Adrenal gland (tissue), 19 donors: ENCODE results near the gene CCDC3. TPM values are rescaled to one million over a fixed set of nuclear protein-coding genes. Genes with fewer than 3 reads are reported as not detected.

Experiments
- DNase-seq, 7 donors: peaks; one replicate each; pipeline ENCODE4 v3.0.0-alpha.2; 2019 to 2020
- H3K27ac ChIP-seq, 5 donors: fragments of 200-600 bp; sonication (generic) in 4 of 5; 1 replicate in 3 of 5; 2 replicates in 2 of 5; pipeline versions ENCODE4 v1.5.1 to v1.8.0; 2016 to 2020; ENCODE audit warnings: mild to moderate bottlenecking in 1 of 5
- H3K27me3 ChIP-seq: fragments of 200-600 bp; 2 replicates; pipeline ENCODE4 v1.8.0; 2021
- H3K36me3 ChIP-seq, 2 donors: fragments of 200-600 bp; replicated peaks in 1 of 2; 1 replicate in 1 of 2; 2 replicates in 1 of 2; pipeline versions ENCODE4 v1.5.1 to v1.8.0; 2018 to 2022
- H3K4me1 ChIP-seq, 2 donors: fragments of 200-600 bp; replicated peaks in 1 of 2; 1 replicate in 1 of 2; 2 replicates in 1 of 2; pipeline versions ENCODE4 v1.5.1 to v1.8.0; 2018 to 2021
- H3K4me3 ChIP-seq, 4 donors: fragments of 200-600 bp; sonication (generic) in 3 of 4; one replicate each; pipeline ENCODE4 v1.5.1; 2016 to 2018
- H3K9me3 ChIP-seq, 3 donors: fragments of 200-600 bp; sonication (generic) in 1 of 3; replicated peaks in 1 of 3; 1 replicate in 2 of 3; 2 replicates in 1 of 3; pipeline versions ENCODE4 v1.5.1 to v1.8.0; 2016 to 2021
- CTCF ChIP-seq, 6 experiments: fragments of 450-650 bp in 4 of 6; fragments of 200-600 bp in 2 of 6; sonication (generic) in 1 of 6; IDR thresholded peaks; 1 replicate in 5 of 6; 2 replicates in 1 of 6; pipeline versions ENCODE4 v1.5.1 to v1.8.0; 2016 to 2021; ENCODE audit warnings: antibody characterized with exemption in 6 of 6, mild to moderate bottlenecking in 2 of 6, moderate library complexity in 1 of 6
- POLR2A ChIP-seq, 2 donors: fragments of 450-650 bp; IDR thresholded peaks; one replicate each; pipeline ENCODE4 v1.6.1; 2017; ENCODE audit warnings: antibody characterized with exemption in 2 of 2, mild to moderate bottlenecking in 2 of 2, moderate library complexity in 1 of 2
- WGBS, 4 donors: extraction: QIAGEN DNeasy Blood & Tissue Kit in 2 of 4; methylation state at CpG; one replicate each; pipeline versions ENCODE4 v1.1.5 to v1.1.7; 2013 to 2017; 5-methylcytosine and 5-hydroxymethylcytosine counted together
- intact Hi-C, 2 donors: fragments of 100-400 bp; cut with DNase I; formaldehyde crosslinking; loops; one replicate each; pipeline versions ENCODE4 v1.14.1 to v1.15.0; 2022 to 2023
- long read RNA-seq, 10 donors: library from polyadenylated mRNA in 3 of 10; unstranded in 2 of 10; stranded (forward) in 1 of 10; transcript quantifications; one replicate each; pipeline ENCODE4 v2.0.0 and lab custom pipeline, GENCODE V29; 2021 to 2026
- polyA plus RNA-seq, 3 donors: library from polyadenylated mRNA; stranded (reverse); fragments of 200-250 nt in 2 of 3; fragments of 350-450 nt in 1 of 3; fragmentation: Illumina TruSeq in 1 of 3; extraction: RNeasy Lipid Tissue Mini Kit (QIAGEN cat#74804) in 1 of 3; gene quantifications; one replicate each; pipeline ENCODE4 v1.2.3, GENCODE V29; 2013 to 2014
- total RNA-seq, 9 donors: library from RNA; depleted of rRNA in 4 of 9; stranded (reverse); fragments of >200 nt in 4 of 9; fragments of 120-200 nt in 1 of 9; fragmentation: NEBNext Ultra II Directional in 1 of 9; extraction: Animal tissue kit (Norgen Biotek cat#: 25700) in 1 of 9; gene quantifications; one replicate each; pipeline versions ENCODE4 v1.1.0 to v1.2.4, GENCODE V29; 2013 to 2023
- donor health status: healthy with polysubstance abuse.
- donor health status: Bipolar disorder and iron deficiency.
- donor health status: DM: yes; HTN: yes; CAD: no.
- donor health status: DM: no; HTN: no; CAD: no.
- donor health status: DM: no; HTN: no; CAD: no.
- donor health status: DM: yes; HTN: yes; CAD: no.

CCDC3 gene
- total RNA-seq (1 to 10 TPM; 1.6 to 9.5 (median 5.0) TPM), polyA plus RNA-seq (1 to 10 TPM; 3.2 to 9.9 (median 6.9) TPM)
- long read RNA-seq, donor 1, partial matches to known transcripts, result 86 of 133 reads
- long read RNA-seq, donor 1, other reads (novel, unspliced or antisense), result 46 of 133 reads
- long read RNA-seq, donor 2, partial matches to known transcripts, result 142 of 211 reads
- long read RNA-seq, donor 2, other reads (novel, unspliced or antisense), result 69 of 211 reads
- long read RNA-seq, donor 3, partial matches to known transcripts, result 97 of 125 reads
- long read RNA-seq, donor 3, other reads (novel, unspliced or antisense), result 28 of 125 reads
- long read RNA-seq, donor 4, result 0 reads
- long read RNA-seq, donor 5, transcript CCDC3-201 (3 exons, 2,731 nt), result major isoform, 12 of 12 reads
- long read RNA-seq, donor 5, partial matches to known transcripts, result 0 of 12 reads
- long read RNA-seq, donor 5, other reads (novel, unspliced or antisense), result 0 of 12 reads
- long read RNA-seq, donor 6, partial matches to known transcripts, result 0 of 8 reads
- long read RNA-seq, donor 6, other reads (novel, unspliced or antisense), result 8 of 8 reads
- long read RNA-seq, donor 7, partial matches to known transcripts, result 0 of 1 reads
- long read RNA-seq, donor 7, other reads (novel, unspliced or antisense), result 0 of 1 reads
- long read RNA-seq, donor 8, partial matches to known transcripts, result 0 of 2 reads
- long read RNA-seq, donor 8, other reads (novel, unspliced or antisense), result 0 of 2 reads
- long read RNA-seq, donor 9, partial matches to known transcripts, result 143 of 183 reads
- long read RNA-seq, donor 9, other reads (novel, unspliced or antisense), result 40 of 183 reads
- long read RNA-seq, donor 10, result 0 reads

- DNase-seq, result no peak
- H3K27me3 ChIP-seq, result peaks cover 19% of the 10 kb centered on the region
- no peaks in the 10 kb centered on the region for H3K36me3 ChIP-seq
- intact Hi-C loops, result no loop called here
- 2 to 11% (median 7%) methylated on average over 18 to 93 of the region's 93 CpGs for WGBS, 4 donors
- H3K4me3 ChIP-seq, result peak within 1 kb of the TSS in 1 of 4 donors; percentile 44
- H3K4me1 ChIP-seq, result no peaks in the 10 kb centered on the region
- H3K27ac ChIP-seq, result no peak within 1 kb of the TSS
- TF ChIP-seq POLR2A (IDR thresholded peaks at IDR 0.05), result no peak
- no peaks in the 10 kb centered on the region for H3K9me3 ChIP-seq
Observed at GRCh38 chr10:13001041-13001886, at the start of gene CCDC3. Gene CCDC3, minus strand, starts transcription at chr10:13001713. Its CDS starts 143 bp downstream, at chr10:13001570.

GRCh38 chr10:13051126-13051694 is 49.7 kb upstream of the CCDC3 start:
- intact Hi-C loops, result no loop called here
- TF ChIP-seq CTCF (IDR thresholded peaks at IDR 0.05), result no peak
- no peak for TF ChIP-seq POLR2A (IDR thresholded peaks at IDR 0.05)
- WGBS, 4 donors, result 56 to 70% (median 62%) methylated on average over 7 of the region's 7 CpGs

GRCh38 chr10:13049774-13050420 is 48.4 kb upstream of the CCDC3 start:
- H3K27me3 ChIP-seq, result no peaks in the 10 kb centered on the region
- no peaks in the 10 kb centered on the region for H3K36me3 ChIP-seq
- 60 to 67% (median 65%) methylated on average over 6 of the region's 6 CpGs for WGBS, 4 donors
- no peaks in the 10 kb centered on the region for H3K4me1 ChIP-seq
- H3K4me3 ChIP-seq, result no peak overlapping the region
- no peak overlapping the region for H3K27ac ChIP-seq
- no peak for TF ChIP-seq CTCF (IDR thresholded peaks at IDR 0.05)
- no peak for TF ChIP-seq POLR2A (IDR thresholded peaks at IDR 0.05)
- no peaks in the 10 kb centered on the region for H3K9me3 ChIP-seq
- no peak for DNase-seq
- intact Hi-C loops, result no loop called here

More at GRCh38 chr10:13051126-13051694, 49.7 kb upstream of the CCDC3 start:
- Histone ChIP-seq H3K27ac (no peak overlapping the region), H3K9me3 (no peaks in the 10 kb centered on the region), H3K4me3 (no peak overlapping the region), H3K36me3 (no peaks in the 10 kb centered on the region), H3K4me1 (no peaks in the 10 kb centered on the region), H3K27me3 (no peaks in the 10 kb centered on the region)
- DNase-seq, result no peak

GRCh38 chr10:13048762-13049161 is 47.2 kb upstream of the CCDC3 start:
- TF ChIP-seq POLR2A (IDR thresholded peaks at IDR 0.05) (no peak), CTCF (IDR thresholded peaks at IDR 0.05) (no peak)
- DNase-seq, result no peak
- no peaks in the 10 kb centered on the region for H3K9me3 ChIP-seq
- no peak overlapping the region for H3K27ac ChIP-seq
- no peak overlapping the region for H3K4me3 ChIP-seq
- H3K27me3 ChIP-seq, result no peaks in the 10 kb centered on the region
- 58 to 68% (median 64%) methylated on average over 3 of the region's 3 CpGs for WGBS, 4 donors
- intact Hi-C loops, result no loop called here
- H3K36me3 ChIP-seq, result no peaks in the 10 kb centered on the region
- H3K4me1 ChIP-seq, result no peaks in the 10 kb centered on the region
